Esophagus muscularis mucosa (tissue), 4 donors: Measurements from ENCODE around the gene ATXN1L. TPM values are rescaled to one million over a fixed set of nuclear protein-coding genes. Genes with fewer than 3 reads are reported as not detected.
A peak's percentile ranks its signal among the peaks of the same experiment; 100 is the strongest.

Source experiments
- DNase-seq: peaks from one replicate; pipeline ENCODE4 v3.0.0-alpha.2; 2017; ENCODE audit errors: extremely low spot score
- H3K27ac ChIP-seq, 4 donors: fragments of 200-600 bp; sonication (generic); replicated peaks in 1 of 4; 1 replicate in 3 of 4; 2 replicates in 1 of 4; pipeline ENCODE4 v1.5.1; 2016 to 2019; ENCODE audit warnings: mild to moderate bottlenecking in 1 of 4
- H3K27me3 ChIP-seq, 4 donors: fragments of 200-600 bp; sonication (generic); one replicate each; pipeline versions ENCODE4 v1.5.1 to v1.6.0; 2016 to 2019
- H3K36me3 ChIP-seq, 4 donors: fragments of 200-600 bp; sonication (generic); one replicate each; pipeline ENCODE4 v1.5.1; 2016 to 2019
- H3K4me1 ChIP-seq, 4 donors: fragments of 200-600 bp; sonication (generic); one replicate each; pipeline ENCODE4 v1.5.1; 2016 to 2019
- H3K4me3 ChIP-seq, 4 donors: fragments of 200-600 bp; sonication (generic); 1 replicate in 2 of 4; 2 replicates in 2 of 4; pipeline ENCODE4 v1.5.1; 2016 to 2019; ENCODE audit warnings: mild to moderate bottlenecking in 4 of 4, moderate library complexity in 1 of 4
- H3K9me3 ChIP-seq, 4 donors: fragments of 200-600 bp; sonication (generic); 1 replicate in 3 of 4; 2 replicates in 1 of 4; pipeline ENCODE4 v1.5.1; 2016 to 2019
- EP300 ChIP-seq: sonication (generic); formaldehyde crosslinking; IDR thresholded peaks from one replicate; pipeline ENCODE4 v1.6.1; 2017; ENCODE audit warnings: antibody characterized with exemption
- POLR2A ChIP-seq: fragments of 450-650 bp; IDR thresholded peaks from one replicate; pipeline ENCODE4 v1.6.1; 2017; ENCODE audit warnings: antibody characterized with exemption, moderate library complexity, mild to moderate bottlenecking, low read depth
- POLR2AphosphoS5 ChIP-seq, 2 donors: sonication (generic); formaldehyde crosslinking; IDR thresholded peaks; one replicate each; pipeline ENCODE4 v1.6.1; 2017; ENCODE audit warnings: antibody characterized with exemption in 2 of 2
- WGBS: methylation state at CpG from one replicate; pipeline ENCODE4 v1.1.5; 2018; 5-methylcytosine and 5-hydroxymethylcytosine counted together
- intact Hi-C: fragments of 100-400 bp; cut with DNase I; formaldehyde crosslinking; loops from one replicate; pipeline ENCODE4 v1.15.1; 2023
- total RNA-seq, 4 donors: library from RNA; depleted of rRNA; stranded (reverse); fragments of >200 nt; gene quantifications; one replicate each; pipeline versions ENCODE4 v1.1.0 to v1.2.1, GENCODE V29; 2016
- TF ChIP-seq, protein P1 (sequence below), 3 experiments: fragments of 200-600 bp in 2 of 3; fragments of 450-650 bp in 1 of 3; sonication (generic) in 2 of 3; IDR thresholded peaks; one replicate each; pipeline ENCODE4 v1.5.1; 2017 to 2019; ENCODE audit warnings: antibody characterized with exemption in 3 of 3, mild to moderate bottlenecking in 2 of 3, moderate library complexity in 1 of 3

ATXN1L gene, protein sequence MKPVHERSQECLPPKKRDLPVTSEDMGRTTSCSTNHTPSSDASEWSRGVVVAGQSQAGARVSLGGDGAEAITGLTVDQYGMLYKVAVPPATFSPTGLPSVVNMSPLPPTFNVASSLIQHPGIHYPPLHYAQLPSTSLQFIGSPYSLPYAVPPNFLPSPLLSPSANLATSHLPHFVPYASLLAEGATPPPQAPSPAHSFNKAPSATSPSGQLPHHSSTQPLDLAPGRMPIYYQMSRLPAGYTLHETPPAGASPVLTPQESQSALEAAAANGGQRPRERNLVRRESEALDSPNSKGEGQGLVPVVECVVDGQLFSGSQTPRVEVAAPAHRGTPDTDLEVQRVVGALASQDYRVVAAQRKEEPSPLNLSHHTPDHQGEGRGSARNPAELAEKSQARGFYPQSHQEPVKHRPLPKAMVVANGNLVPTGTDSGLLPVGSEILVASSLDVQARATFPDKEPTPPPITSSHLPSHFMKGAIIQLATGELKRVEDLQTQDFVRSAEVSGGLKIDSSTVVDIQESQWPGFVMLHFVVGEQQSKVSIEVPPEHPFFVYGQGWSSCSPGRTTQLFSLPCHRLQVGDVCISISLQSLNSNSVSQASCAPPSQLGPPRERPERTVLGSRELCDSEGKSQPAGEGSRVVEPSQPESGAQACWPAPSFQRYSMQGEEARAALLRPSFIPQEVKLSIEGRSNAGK
- total RNA-seq = 10 to 100 TPM; 32.8 to 54.6 (median 42.9) TPM

DNA sequence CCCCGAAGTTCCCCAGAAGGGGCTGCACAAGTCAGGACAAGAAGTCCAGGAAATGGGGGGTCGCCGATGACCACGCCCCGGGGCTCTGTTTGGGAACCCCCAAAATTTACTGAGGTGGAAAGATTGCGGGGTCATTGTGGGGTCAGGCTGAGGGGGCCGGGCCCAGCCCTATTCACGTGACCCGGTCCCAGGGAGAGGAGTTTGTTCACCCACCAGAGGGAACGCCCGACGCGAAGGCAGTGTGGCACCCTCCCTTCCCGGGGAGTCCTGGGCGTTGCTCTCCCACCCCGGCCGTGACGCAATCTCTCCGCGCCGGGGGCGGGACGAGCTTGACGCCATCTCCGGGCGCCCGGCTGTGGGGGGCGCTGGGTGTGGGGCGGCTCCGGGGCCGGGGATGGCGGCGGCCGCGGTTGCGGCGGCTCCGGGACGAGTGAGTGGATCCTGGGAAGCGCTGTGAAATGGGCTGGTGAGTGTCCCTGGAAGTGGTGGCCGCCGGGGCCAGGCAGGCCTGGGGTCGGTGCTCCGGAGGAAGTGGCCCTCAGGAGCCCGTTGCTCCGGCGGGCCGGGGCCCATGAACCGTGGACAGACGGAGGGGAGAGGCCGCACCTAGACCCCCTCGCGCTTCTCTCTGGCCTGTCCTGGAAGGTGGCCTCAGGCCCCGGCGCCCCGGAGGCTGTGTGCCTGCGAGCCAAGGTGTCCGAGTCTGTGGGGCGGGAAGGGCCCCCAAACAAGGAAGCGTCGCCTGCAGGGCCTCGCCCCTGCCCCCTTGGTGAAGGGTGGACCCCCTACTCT is at the start of gene ATXN1L:
TSS of gene ATXN1L (plus strand) at position 338 of the 792 bp plus-strand sequence. CDS start 3,765 bp downstream, outside the sequence.
- H3K4me1 ChIP-seq = peaks cover 18 to 22% (median 20%) of the 10 kb centered on the region in 4 donors
- DNase-seq = peak; percentile 95
- H3K4me3 ChIP-seq = peak within 1 kb of the TSS; percentile 94 to 100 (median 98)
- TF ChIP-seq POLR2AphosphoS5 (IDR thresholded peaks at IDR 0.05) (peak; percentile 97), EP300 (no peak), POLR2A (peak; percentile 85)
- TF ChIP-seq, protein P1, sequence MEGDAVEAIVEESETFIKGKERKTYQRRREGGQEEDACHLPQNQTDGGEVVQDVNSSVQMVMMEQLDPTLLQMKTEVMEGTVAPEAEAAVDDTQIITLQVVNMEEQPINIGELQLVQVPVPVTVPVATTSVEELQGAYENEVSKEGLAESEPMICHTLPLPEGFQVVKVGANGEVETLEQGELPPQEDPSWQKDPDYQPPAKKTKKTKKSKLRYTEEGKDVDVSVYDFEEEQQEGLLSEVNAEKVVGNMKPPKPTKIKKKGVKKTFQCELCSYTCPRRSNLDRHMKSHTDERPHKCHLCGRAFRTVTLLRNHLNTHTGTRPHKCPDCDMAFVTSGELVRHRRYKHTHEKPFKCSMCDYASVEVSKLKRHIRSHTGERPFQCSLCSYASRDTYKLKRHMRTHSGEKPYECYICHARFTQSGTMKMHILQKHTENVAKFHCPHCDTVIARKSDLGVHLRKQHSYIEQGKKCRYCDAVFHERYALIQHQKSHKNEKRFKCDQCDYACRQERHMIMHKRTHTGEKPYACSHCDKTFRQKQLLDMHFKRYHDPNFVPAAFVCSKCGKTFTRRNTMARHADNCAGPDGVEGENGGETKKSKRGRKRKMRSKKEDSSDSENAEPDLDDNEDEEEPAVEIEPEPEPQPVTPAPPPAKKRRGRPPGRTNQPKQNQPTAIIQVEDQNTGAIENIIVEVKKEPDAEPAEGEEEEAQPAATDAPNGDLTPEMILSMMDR (IDR thresholded peaks at IDR 0.05) = peak; percentile 5 to 32 (median 16)
- H3K36me3 ChIP-seq = peaks cover 26 to 31% (median 29%) of the 10 kb centered on the region in 4 donors
- H3K27me3 ChIP-seq = no peaks in the 10 kb centered on the region
- H3K27ac ChIP-seq = peak within 1 kb of the TSS; percentile 82 to 94 (median 90)
- H3K9me3 ChIP-seq = no peaks in the 10 kb centered on the region
- intact Hi-C loops = loop anchor here (2.0 kb wide), 1 partner anchor 37 kb away; the partner anchor contains the start of gene AP1G1
- WGBS = 0% methylated on average over 10 of the region's 62 CpGs

DNA sequence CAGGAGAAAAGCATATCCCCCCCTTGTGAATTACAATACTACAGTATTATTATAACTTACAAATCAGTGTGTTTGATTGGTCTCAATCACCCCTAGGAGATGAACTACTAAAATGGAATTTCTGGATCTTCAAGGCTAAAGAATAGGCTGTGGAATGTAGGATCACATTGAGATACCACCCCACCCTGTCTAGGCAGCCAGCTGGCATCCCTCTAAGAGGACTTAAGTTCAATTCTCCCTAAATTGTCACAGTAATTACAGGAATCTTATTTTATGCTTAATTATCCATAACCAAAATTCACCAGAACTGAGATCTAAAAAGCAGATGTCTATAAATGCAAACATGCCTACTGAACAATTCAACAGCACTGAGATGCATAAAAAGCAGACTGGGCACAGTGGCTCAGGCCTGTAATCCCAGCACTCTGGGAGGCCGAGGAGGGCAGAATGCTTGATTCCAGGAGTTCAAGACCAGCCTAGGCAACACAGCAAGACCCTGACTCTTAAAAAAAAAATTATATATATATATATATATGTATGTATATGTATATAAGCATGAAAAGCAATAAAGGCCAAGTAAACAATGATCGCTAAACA is 49.2 kb upstream of the ATXN1L start:
- H3K36me3 ChIP-seq = peaks cover 0 to 42% (median 34%) of the 10 kb centered on the region in 4 donors
- WGBS = 92% methylated on average over 2 of the region's 2 CpGs
- intact Hi-C loops = no loop called here

DNA sequence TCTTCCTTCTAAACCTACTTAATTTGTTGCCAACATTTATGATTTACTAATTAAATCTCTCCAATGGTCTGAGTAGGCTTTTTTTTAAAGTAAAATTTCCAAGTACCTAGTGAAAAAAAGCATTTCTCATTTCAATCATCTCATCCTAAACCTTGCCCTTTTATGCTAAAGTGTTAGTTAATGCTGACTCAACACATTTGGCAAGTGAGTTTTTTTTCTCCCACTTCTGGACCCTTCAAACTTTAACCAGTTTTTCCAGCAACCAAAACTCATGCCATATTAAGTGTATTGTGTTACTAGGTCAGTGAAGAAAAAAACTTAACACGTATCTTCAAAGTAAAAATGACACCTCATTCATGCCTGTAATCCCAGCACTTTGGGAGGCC is 42.5 kb upstream of the ATXN1L start:
- H3K4me3 ChIP-seq = no peak overlapping the region
- intact Hi-C loops = no loop called here
- no peak overlapping the region for H3K27ac ChIP-seq
- DNase-seq = no peak
- H3K9me3 ChIP-seq = no peaks in the 10 kb centered on the region
- WGBS = 88% methylated on average over 1 of the region's 1 CpG
- no peaks in the 10 kb centered on the region for H3K27me3 ChIP-seq
- TF ChIP-seq POLR2A (no peak), POLR2AphosphoS5 (IDR thresholded peaks at IDR 0.05) (no peak), EP300 (no peak)
- TF ChIP-seq, protein P1 (IDR thresholded peaks at IDR 0.05) = no peak
- H3K36me3 ChIP-seq = peaks cover 0 to 54% (median 41%) of the 10 kb centered on the region in 4 donors
- H3K4me1 ChIP-seq = peaks cover 25 to 48% (median 42%) of the 10 kb centered on the region in 4 donors

More for the DNA sequence above, 49.2 kb upstream of the ATXN1L start:
- H3K27ac ChIP-seq = no peak overlapping the region
- H3K27me3 ChIP-seq = no peaks in the 10 kb centered on the region
- no peaks in the 10 kb centered on the region for H3K9me3 ChIP-seq
- peaks cover 14 to 58% (median 41%) of the 10 kb centered on the region in 4 donors for H3K4me1 ChIP-seq
- no peak for DNase-seq
- TF ChIP-seq POLR2A (no peak), POLR2AphosphoS5 (IDR thresholded peaks at IDR 0.05) (no peak), EP300 (no peak)
- TF ChIP-seq, protein P1 (IDR thresholded peaks at IDR 0.05) = no peak
- no peak overlapping the region for H3K4me3 ChIP-seq
